ENCODE results near the gene U2AF2. TPM values are rescaled to one million over a fixed set of nuclear protein-coding genes. Genes with fewer than 3 reads are reported as not detected.

The U2AF2 gene
- total RNA-seq, 1 donor from 2014 or later, result 143 TPM

- no peak overlapping the region for H3K4me3 ChIP-seq
- H3K4me1 ChIP-seq, result no peaks in the 10 kb centered on the region
- no peak overlapping the region for H3K27ac ChIP-seq
- no peaks in the 10 kb centered on the region for H3K27me3 ChIP-seq (ENCODE audit: low read depth)
- no peak for TF ChIP-seq CTCF (IDR thresholded peaks at IDR 0.05)
- peaks cover 73% of the 10 kb centered on the region for H3K36me3 ChIP-seq
- intact Hi-C loops (cut with DNase I), result no loop called here
- no peak for ATAC-seq
- no peaks in the 10 kb centered on the region for H3K9me3 ChIP-seq
- peak; percentile 30 for DNase-seq
Observed at GRCh38 chr19:55697698-55698097, 42.9 kb downstream of the U2AF2 start.

GRCh38 chr19:55698256-55698655, 43.4 kb downstream of the U2AF2 start:
- no peaks in the 10 kb centered on the region for H3K4me1 ChIP-seq
- intact Hi-C loops (cut with DNase I), result no loop called here
- H3K4me3 ChIP-seq, result no peak overlapping the region
- peak in 1 of 2 donors; percentile 20 for ATAC-seq
- H3K27me3 ChIP-seq (ENCODE audit: low read depth), result no peaks in the 10 kb centered on the region
- no peak for TF ChIP-seq CTCF (IDR thresholded peaks at IDR 0.05)
- no peak overlapping the region for H3K27ac ChIP-seq
- peak; percentile 30 for DNase-seq
- no peaks in the 10 kb centered on the region for H3K9me3 ChIP-seq
- H3K36me3 ChIP-seq, result peaks cover 67% of the 10 kb centered on the region

- Histone ChIP-seq H3K4me1 (no peaks in the 10 kb centered on the region), H3K27ac (no peak overlapping the region), H3K27me3 (ENCODE audit: low read depth) (no peaks in the 10 kb centered on the region), H3K4me3 (no peak overlapping the region), H3K9me3 (no peaks in the 10 kb centered on the region), H3K36me3 (peaks cover 58% of the 10 kb centered on the region)
- ATAC-seq (no peak), DNase-seq (peak; percentile 16)
- TF ChIP-seq CTCF (IDR thresholded peaks at IDR 0.05), result no peak
- intact Hi-C loops (cut with DNase I), result no loop called here
Observed at GRCh38 chr19:55699221-55699620, 44.4 kb downstream of the U2AF2 start.

- Histone ChIP-seq H3K4me3 (no peak overlapping the region), H3K27ac (no peak overlapping the region), H3K4me1 (no peaks in the 10 kb centered on the region), H3K36me3 (peaks cover 42% of the 10 kb centered on the region), H3K27me3 (ENCODE audit: low read depth) (no peaks in the 10 kb centered on the region), H3K9me3 (no peaks in the 10 kb centered on the region)
- DNase-seq (peak; percentile 36), ATAC-seq (no peak)
- no peak for TF ChIP-seq CTCF (IDR thresholded peaks at IDR 0.05)
- intact Hi-C loops (cut with DNase I), result no loop called here
Observed at GRCh38 chr19:55700813-55701212, 46.0 kb downstream of the U2AF2 start.

GRCh38 chr19:55702131-55702627, 47.3 kb downstream of the U2AF2 start:
- no peak overlapping the region for H3K27ac ChIP-seq
- H3K4me3 ChIP-seq, result no peak overlapping the region
- H3K27me3 ChIP-seq (ENCODE audit: low read depth), result no peaks in the 10 kb centered on the region
- H3K36me3 ChIP-seq, result peaks cover 28% of the 10 kb centered on the region
- DNase-seq, result no peak
- H3K9me3 ChIP-seq, result no peaks in the 10 kb centered on the region
- H3K4me1 ChIP-seq, result no peaks in the 10 kb centered on the region
- TF ChIP-seq CTCF (IDR thresholded peaks at IDR 0.05), result no peak
- ATAC-seq, result no peak
- intact Hi-C loops (cut with DNase I), result no loop called here

- no peak for DNase-seq
- intact Hi-C loops (cut with DNase I), result no loop called here
- H3K27ac ChIP-seq, result no peak overlapping the region
- H3K27me3 ChIP-seq (ENCODE audit: low read depth), result no peaks in the 10 kb centered on the region
- H3K9me3 ChIP-seq, result no peaks in the 10 kb centered on the region
- TF ChIP-seq CTCF (IDR thresholded peaks at IDR 0.05), result peak; percentile 81
- peaks cover 16% of the 10 kb centered on the region for H3K36me3 ChIP-seq
- peak; percentile 79 to 81 for ATAC-seq
- no peak overlapping the region for H3K4me3 ChIP-seq
- no peaks in the 10 kb centered on the region for H3K4me1 ChIP-seq
Observed at GRCh38 chr19:55703790-55704215, 49.0 kb downstream of the U2AF2 start.
